DOHH2 (cell line): Measurements from ENCODE around the gene DYDC2.

Source experiments
- EZH2phosphoT487 ChIP-seq: fragments of 200-600 bp; sonication (generic); IDR thresholded peaks from 2 replicates; pipeline ENCODE4 v1.6.1; 2017; ENCODE audit warnings: borderline replicate concordance, mild to moderate bottlenecking, antibody characterized with exemption, low read length, moderate library complexity, mixed read lengths
- TF ChIP-seq, protein P1 (sequence below): fragments of 200-600 bp; sonication (generic); IDR thresholded peaks from one replicate; pipeline ENCODE4 v1.5.1; 2014; ENCODE audit warnings: antibody characterized with exemption, mild to moderate bottlenecking, low read depth, low read length; ENCODE audit not compliant: poor library complexity, severe bottlenecking

DNA sequence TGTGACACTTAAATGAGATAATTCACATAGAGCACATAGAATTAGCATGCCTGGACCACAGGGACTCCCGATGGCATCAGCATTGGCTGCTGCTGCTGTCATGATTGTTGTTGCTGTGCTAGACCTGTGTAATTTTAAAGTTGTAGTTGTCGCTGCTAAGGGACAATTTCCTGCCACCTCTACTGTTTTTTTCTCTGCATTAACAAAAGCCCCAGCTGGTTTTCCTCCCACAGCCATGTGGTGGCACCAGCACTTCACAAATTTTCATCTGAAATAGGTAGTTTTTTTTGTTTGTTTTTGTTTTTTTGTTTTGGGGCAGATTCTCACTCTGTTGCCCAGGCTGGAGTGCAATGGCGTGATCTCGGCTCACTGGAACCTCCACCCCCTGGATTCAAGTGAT, 26.4 kb downstream of the DYDC2 start:
- TF ChIP-seq, protein P1, sequence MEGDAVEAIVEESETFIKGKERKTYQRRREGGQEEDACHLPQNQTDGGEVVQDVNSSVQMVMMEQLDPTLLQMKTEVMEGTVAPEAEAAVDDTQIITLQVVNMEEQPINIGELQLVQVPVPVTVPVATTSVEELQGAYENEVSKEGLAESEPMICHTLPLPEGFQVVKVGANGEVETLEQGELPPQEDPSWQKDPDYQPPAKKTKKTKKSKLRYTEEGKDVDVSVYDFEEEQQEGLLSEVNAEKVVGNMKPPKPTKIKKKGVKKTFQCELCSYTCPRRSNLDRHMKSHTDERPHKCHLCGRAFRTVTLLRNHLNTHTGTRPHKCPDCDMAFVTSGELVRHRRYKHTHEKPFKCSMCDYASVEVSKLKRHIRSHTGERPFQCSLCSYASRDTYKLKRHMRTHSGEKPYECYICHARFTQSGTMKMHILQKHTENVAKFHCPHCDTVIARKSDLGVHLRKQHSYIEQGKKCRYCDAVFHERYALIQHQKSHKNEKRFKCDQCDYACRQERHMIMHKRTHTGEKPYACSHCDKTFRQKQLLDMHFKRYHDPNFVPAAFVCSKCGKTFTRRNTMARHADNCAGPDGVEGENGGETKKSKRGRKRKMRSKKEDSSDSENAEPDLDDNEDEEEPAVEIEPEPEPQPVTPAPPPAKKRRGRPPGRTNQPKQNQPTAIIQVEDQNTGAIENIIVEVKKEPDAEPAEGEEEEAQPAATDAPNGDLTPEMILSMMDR: peak; percentile 69
- no peak for TF ChIP-seq EZH2phosphoT487
